Common myeloid progenitor, CD34-positive (primary cell): Measurements from ENCODE around the gene FAM120AOS.

Experiments
- CTCF ChIA-PET: fragments of 350-600 bp; sonication (Branson Sonifier 250); formaldehyde crosslinking; loops from one replicate; lab custom pipeline; 2021; ENCODE audit warnings: antibody characterized with exemption; lab: Charles Lee
- POLR2A ChIA-PET: fragments of 350-600 bp; sonication (Branson Sonifier 250); formaldehyde crosslinking; loops from one replicate; lab custom pipeline; 2021; ENCODE audit warnings: antibody characterized with exemption; lab: Charles Lee
- DNase-seq, 3 donors: peaks; one replicate each; pipeline versions ENCODE4 v3.0.0 to v3.0.0-alpha.2; 2013
- H3K27ac ChIP-seq, 2 experiments: 1 replicate in 1 of 2; 2 replicates in 1 of 2; pipeline ENCODE4 v1.7.0; 2013; ENCODE audit warnings: inconsistent platforms in 2 of 2, low read length in 2 of 2, mild to moderate bottlenecking in 2 of 2, low read depth in 1 of 2, moderate library complexity in 1 of 2; ENCODE audit not compliant: severe bottlenecking in 2 of 2, insufficient read depth in 1 of 2, poor library complexity in 1 of 2
- H3K27me3 ChIP-seq, 5 experiments: replicated peaks in 2 of 5; 1 replicate in 3 of 5; 2 replicates in 2 of 5; pipeline versions ENCODE4 v1.6.1 to v1.7.0; 2013; ENCODE audit warnings: low read length in 4 of 5, mild to moderate bottlenecking in 2 of 5, moderate library complexity in 2 of 5, inconsistent platforms in 1 of 5; ENCODE audit not compliant: insufficient read depth in 5 of 5, control insufficient read depth in 4 of 5
- H3K36me3 ChIP-seq, 4 experiments: 1 replicate in 2 of 4; 2 replicates in 2 of 4; pipeline versions ENCODE4 v1.6.1 to v1.7.0; 2013; ENCODE audit warnings: low read length in 3 of 4, control low read depth in 1 of 4, mild to moderate bottlenecking in 1 of 4; ENCODE audit not compliant: control insufficient read depth in 4 of 4, insufficient read depth in 4 of 4
- H3K4me1 ChIP-seq, 4 experiments: 1 replicate in 3 of 4; 2 replicates in 1 of 4; pipeline versions ENCODE4 v1.6.1 to v1.7.1; 2013; ENCODE audit warnings: low read length in 3 of 4, mild to moderate bottlenecking in 3 of 4, control low read depth in 1 of 4, inconsistent platforms in 1 of 4, moderate library complexity in 1 of 4; ENCODE audit not compliant: control insufficient read depth in 4 of 4, insufficient read depth in 4 of 4; ENCODE audit errors: control extremely low read depth in 1 of 4
- H3K4me3 ChIP-seq, 7 experiments: 1 replicate in 4 of 7; 2 replicates in 3 of 7; pipeline versions ENCODE4 v1.5.1 to v1.7.0; 2013; ENCODE audit warnings: mild to moderate bottlenecking in 7 of 7, low read length in 6 of 7, moderate library complexity in 6 of 7, inconsistent platforms in 2 of 7, low read depth in 2 of 7, control low read depth in 1 of 7; ENCODE audit not compliant: insufficient read depth in 4 of 7, control insufficient read depth in 1 of 7; ENCODE audit errors: extremely low read depth in 1 of 7
- H3K9me3 ChIP-seq, 5 experiments: 1 replicate in 4 of 5; 2 replicates in 1 of 5; pipeline versions ENCODE4 v1.6.1 to v1.7.1; 2013; ENCODE audit warnings: low read length in 4 of 5, mild to moderate bottlenecking in 2 of 5, inconsistent platforms in 1 of 5, low read depth in 1 of 5, moderate library complexity in 1 of 5; ENCODE audit not compliant: control insufficient read depth in 4 of 5, insufficient read depth in 2 of 5; ENCODE audit errors: control extremely low read depth in 1 of 5
- WGBS: methylation state at CpG from one replicate; pipeline ENCODE4 v1.1.5; 2013; ENCODE audit not compliant: insufficient coverage; 5-methylcytosine and 5-hydroxymethylcytosine counted together

FAM120AOS gene

GRCh38 chr9:93458712-93459111 is 5.3 kb upstream of the FAM120AOS start:
- no peaks in the 10 kb centered on the region for H3K27me3 ChIP-seq
- no peak for DNase-seq
- no peaks in the 10 kb centered on the region for H3K9me3 ChIP-seq
- H3K4me1 ChIP-seq = peaks cover 7 to 38% (median 20%) of the 10 kb centered on the region in 4 experiments
- ChIA-PET CTCF (no interaction called here), POLR2A (no interaction called here)
- no peak overlapping the region for H3K27ac ChIP-seq
- H3K36me3 ChIP-seq = peaks cover 0 to 11% (median 0%) of the 10 kb centered on the region in 4 experiments
- H3K4me3 ChIP-seq = no peak overlapping the region
- WGBS = 95% methylated on average over 4 of the region's 4 CpGs

- peaks cover 14 to 37% (median 23%) of the 10 kb centered on the region in 4 experiments for H3K4me1 ChIP-seq
- ChIA-PET POLR2A (interaction anchor here (0.6 kb wide), 1 partner anchor 1482 kb away, joined by 3 read pairs; no protein-coding TSS in a partner anchor), CTCF (interaction anchor here (0.6 to 1.4 kb wide), 5 partner anchors 9 to 145 kb away, joined by 3 to 6 read pairs (median 3); no protein-coding TSS in a partner anchor)
- peaks cover 0 to 11% (median 0%) of the 10 kb centered on the region in 4 experiments for H3K36me3 ChIP-seq
- no peaks in the 10 kb centered on the region for H3K27me3 ChIP-seq
- 83% methylated on average over 1 of the region's 1 CpG for WGBS
- no peak overlapping the region for H3K4me3 ChIP-seq
- H3K27ac ChIP-seq = no peak overlapping the region
- no peaks in the 10 kb centered on the region for H3K9me3 ChIP-seq
- no peak for DNase-seq
These were observed 3.6 kb upstream of the FAM120AOS start for GRCh38 chr9:93457006-93457405.

- no peak for DNase-seq
- Histone ChIP-seq H3K9me3 (no peaks in the 10 kb centered on the region), H3K27me3 (no peaks in the 10 kb centered on the region), H3K4me3 (no peak overlapping the region), H3K4me1 (peaks cover 14 to 33% (median 23%) of the 10 kb centered on the region in 4 experiments), H3K36me3 (peaks cover 0 to 11% (median 0%) of the 10 kb centered on the region in 4 experiments), H3K27ac (no peak overlapping the region)
- ChIA-PET POLR2A (no interaction called here), CTCF (interaction anchor here (0.7 to 1.4 kb wide), 3 partner anchors 9 to 145 kb away, joined by 3 to 6 read pairs (median 3); no protein-coding TSS in a partner anchor)
- 70% methylated on average over 1 of the region's 2 CpGs for WGBS
These were observed 3.1 kb upstream of the FAM120AOS start for GRCh38 chr9:93456504-93456903.

GRCh38 chr9:93456022-93456421 is 2.6 kb upstream of the FAM120AOS start:
- DNase-seq = no peak
- Histone ChIP-seq H3K27me3 (no peaks in the 10 kb centered on the region), H3K4me3 (no peak overlapping the region), H3K4me1 (peaks cover 14 to 33% (median 23%) of the 10 kb centered on the region in 4 experiments), H3K27ac (peak overlapping the region in 1 of 2 experiments; percentile 22), H3K9me3 (no peaks in the 10 kb centered on the region), H3K36me3 (peaks cover 0 to 11% (median 0%) of the 10 kb centered on the region in 4 experiments)
- no CpG with 5 or more reads among the region's 1 CpG for WGBS
- POLR2A ChIA-PET = no interaction called here
- CTCF ChIA-PET = interaction anchor here (1.2 to 1.4 kb wide), 2 partner anchors 10 to 110 kb away, joined by 3 to 6 read pairs; no protein-coding TSS in a partner anchor

- Histone ChIP-seq H3K4me3 (peak overlapping the region; percentile 80 to 99 (median 95)), H3K4me1 (peaks cover 18 to 35% (median 25%) of the 10 kb centered on the region in 4 experiments), H3K36me3 (peaks cover 2 to 10% (median 9%) of the 10 kb centered on the region in 4 experiments), H3K27me3 (no peaks in the 10 kb centered on the region), H3K27ac (peak overlapping the region; percentile 68 to 86), H3K9me3 (no peaks in the 10 kb centered on the region)
- ChIA-PET POLR2A (no interaction called here), CTCF (interaction anchor here (0.8 to 2.6 kb wide), 5 partner anchors 11 to 67 kb away, joined by 3 to 16 read pairs (median 5); no protein-coding TSS in a partner anchor)
- DNase-seq = no peak
- 0% methylated on average over 7 of the region's 10 CpGs for WGBS
These were observed 703 bp downstream of the FAM120AOS start for GRCh38 chr9:93452710-93453046.

- peak in 2 of 3 donors; percentile 45 to 69 for DNase-seq
- WGBS = under 1% methylated on average over 71 of the region's 92 CpGs
- CTCF ChIA-PET = interaction anchor here (1.0 to 1.9 kb wide), 2 partner anchors 13 to 67 kb away, joined by 3 to 6 read pairs; no protein-coding TSS in a partner anchor
- Histone ChIP-seq H3K4me1 (peaks cover 18 to 35% (median 25%) of the 10 kb centered on the region in 4 experiments), H3K27me3 (no peaks in the 10 kb centered on the region), H3K27ac (peak overlapping the region; percentile 68 to 86), H3K4me3 (peak overlapping the region; percentile 80 to 99 (median 95)), H3K9me3 (no peaks in the 10 kb centered on the region), H3K36me3 (peaks cover 2 to 16% (median 14%) of the 10 kb centered on the region in 4 experiments)
- POLR2A ChIA-PET = no interaction called here
These were observed 1.3 kb downstream of the FAM120AOS start for GRCh38 chr9:93451849-93452709.
